Mammary epithelial cell (primary cell): ENCODE data around the gene CDK3.
"Not testable (repeated sequence)": the region's sequence is repeated elsewhere in the genome, so short reads cannot be mapped to it uniquely, and the experiment has no call there.

Experiments used
- EZH2 ChIP-seq: IDR thresholded peaks from 2 replicates; pipeline ENCODE4 v1.6.1; 2012; ENCODE audit warnings: low read length, inconsistent platforms, borderline replicate concordance
- TF ChIP-seq, protein P1 (sequence below), 2 donors: IDR thresholded peaks in 1 of 2; conservative IDR thresholded peaks in 1 of 2; 2 replicates each; pipeline ENCODE4 v1.5.1; 2011 to 2012; ENCODE audit warnings: inconsistent platforms in 2 of 2, low read length in 2 of 2, mild to moderate bottlenecking in 2 of 2, control low read depth in 1 of 2, low read depth in 1 of 2; ENCODE audit not compliant: insufficient read depth in 1 of 2; ENCODE audit errors: extremely low read depth in 1 of 2

DNA sequence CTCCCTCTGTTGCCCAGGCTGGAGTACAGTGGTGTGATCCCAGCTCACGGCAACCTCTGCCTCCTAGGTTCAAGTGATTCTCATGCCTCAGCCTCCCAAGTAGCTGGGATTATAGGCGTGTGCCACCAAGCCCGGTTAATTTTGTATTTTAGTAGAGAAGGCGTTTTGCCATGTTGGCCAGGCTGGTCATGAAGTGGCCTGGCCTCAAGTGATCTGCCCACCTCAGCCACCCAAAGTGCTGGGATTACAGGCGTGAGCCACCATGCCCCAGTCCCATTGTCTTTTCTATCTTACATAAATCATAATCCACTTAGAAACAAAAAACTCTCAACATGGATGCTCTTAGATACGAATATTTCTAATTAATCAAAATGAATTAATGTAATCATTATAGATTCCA lies 25.5 kb upstream of the CDK3 start:
- TF ChIP-seq, protein P1, sequence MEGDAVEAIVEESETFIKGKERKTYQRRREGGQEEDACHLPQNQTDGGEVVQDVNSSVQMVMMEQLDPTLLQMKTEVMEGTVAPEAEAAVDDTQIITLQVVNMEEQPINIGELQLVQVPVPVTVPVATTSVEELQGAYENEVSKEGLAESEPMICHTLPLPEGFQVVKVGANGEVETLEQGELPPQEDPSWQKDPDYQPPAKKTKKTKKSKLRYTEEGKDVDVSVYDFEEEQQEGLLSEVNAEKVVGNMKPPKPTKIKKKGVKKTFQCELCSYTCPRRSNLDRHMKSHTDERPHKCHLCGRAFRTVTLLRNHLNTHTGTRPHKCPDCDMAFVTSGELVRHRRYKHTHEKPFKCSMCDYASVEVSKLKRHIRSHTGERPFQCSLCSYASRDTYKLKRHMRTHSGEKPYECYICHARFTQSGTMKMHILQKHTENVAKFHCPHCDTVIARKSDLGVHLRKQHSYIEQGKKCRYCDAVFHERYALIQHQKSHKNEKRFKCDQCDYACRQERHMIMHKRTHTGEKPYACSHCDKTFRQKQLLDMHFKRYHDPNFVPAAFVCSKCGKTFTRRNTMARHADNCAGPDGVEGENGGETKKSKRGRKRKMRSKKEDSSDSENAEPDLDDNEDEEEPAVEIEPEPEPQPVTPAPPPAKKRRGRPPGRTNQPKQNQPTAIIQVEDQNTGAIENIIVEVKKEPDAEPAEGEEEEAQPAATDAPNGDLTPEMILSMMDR (conservative IDR thresholded peaks at IDR 0.05 in 1 of 2, IDR thresholded peaks at IDR 0.05 in 1 of 2; ENCODE audit: extremely low read depth in 1 of 2, insufficient read depth in 1 of 2, low read depth in 1 of 2, low read length in 2 of 2) = not testable (repeated sequence)
- not testable (repeated sequence) for TF ChIP-seq EZH2
